ENCODE results near the gene EFHC1. TPM values are rescaled to one million over a fixed set of nuclear protein-coding genes. Genes with fewer than 3 reads are reported as not detected.

EFHC1 gene
- total and polyA plus RNA-seq, 2 experiments from 2014 or later = 17.4 to 18.3 TPM

DNA sequence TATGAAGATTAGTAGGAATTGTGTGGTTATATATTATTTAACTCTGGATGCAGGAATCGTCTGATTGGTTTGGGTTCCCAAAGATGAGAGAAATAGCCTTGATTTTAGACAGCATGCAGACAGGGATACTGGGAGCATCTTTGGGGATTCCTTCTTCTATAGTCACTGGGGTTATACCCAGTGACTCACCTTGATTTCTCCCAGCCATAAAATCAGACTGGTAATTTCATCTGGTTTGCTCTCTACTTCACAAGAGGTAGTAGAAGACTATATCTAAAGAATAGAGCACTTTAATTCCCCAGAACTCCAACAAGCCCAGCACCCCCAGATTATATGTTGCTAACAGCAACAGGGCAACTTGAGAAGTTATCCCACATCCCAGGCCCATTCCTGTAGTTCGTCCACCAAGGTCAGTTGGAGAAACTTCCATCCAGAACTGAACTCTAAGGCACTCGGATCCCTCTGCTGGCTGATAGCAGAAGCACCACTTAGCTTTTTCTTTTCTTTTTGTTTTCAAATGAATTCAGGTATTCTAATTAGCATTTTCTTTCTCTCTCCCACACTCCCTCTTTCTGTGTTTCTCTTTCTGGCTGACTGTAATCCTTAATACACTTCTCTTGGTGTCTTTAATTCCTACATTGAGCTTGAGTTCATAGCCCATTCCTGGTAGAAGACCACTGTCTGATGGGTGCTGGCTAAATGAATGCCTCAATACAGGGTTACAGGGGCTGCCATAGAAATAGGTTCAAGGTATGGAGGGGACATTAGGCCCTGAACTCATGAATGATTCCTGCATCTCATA is 20.4 kb upstream of the EFHC1 start:
- WGBS (ENCODE audit: low lambda C conversion rate, missing lambda C conversion rate) = 33% methylated on average over 3 of the region's 3 CpGs
- H3K9me3 ChIP-seq (ENCODE audit: low read depth) = no peaks in the 10 kb centered on the region
- no peaks in the 10 kb centered on the region for H3K36me3 ChIP-seq (replicated peaks; ENCODE audit: insufficient read depth, low read depth)
- H3K4me3 ChIP-seq = no peak overlapping the region
- H4K20me1 ChIP-seq (ENCODE audit: insufficient read depth, poor library complexity, severe bottlenecking) = no peaks in the 10 kb centered on the region
- H3K79me2 ChIP-seq = peaks cover 41% of the 10 kb centered on the region
- TF ChIP-seq, protein P1, sequence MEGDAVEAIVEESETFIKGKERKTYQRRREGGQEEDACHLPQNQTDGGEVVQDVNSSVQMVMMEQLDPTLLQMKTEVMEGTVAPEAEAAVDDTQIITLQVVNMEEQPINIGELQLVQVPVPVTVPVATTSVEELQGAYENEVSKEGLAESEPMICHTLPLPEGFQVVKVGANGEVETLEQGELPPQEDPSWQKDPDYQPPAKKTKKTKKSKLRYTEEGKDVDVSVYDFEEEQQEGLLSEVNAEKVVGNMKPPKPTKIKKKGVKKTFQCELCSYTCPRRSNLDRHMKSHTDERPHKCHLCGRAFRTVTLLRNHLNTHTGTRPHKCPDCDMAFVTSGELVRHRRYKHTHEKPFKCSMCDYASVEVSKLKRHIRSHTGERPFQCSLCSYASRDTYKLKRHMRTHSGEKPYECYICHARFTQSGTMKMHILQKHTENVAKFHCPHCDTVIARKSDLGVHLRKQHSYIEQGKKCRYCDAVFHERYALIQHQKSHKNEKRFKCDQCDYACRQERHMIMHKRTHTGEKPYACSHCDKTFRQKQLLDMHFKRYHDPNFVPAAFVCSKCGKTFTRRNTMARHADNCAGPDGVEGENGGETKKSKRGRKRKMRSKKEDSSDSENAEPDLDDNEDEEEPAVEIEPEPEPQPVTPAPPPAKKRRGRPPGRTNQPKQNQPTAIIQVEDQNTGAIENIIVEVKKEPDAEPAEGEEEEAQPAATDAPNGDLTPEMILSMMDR (IDR thresholded peaks at IDR 0.05; ENCODE audit: poor library complexity) = peak; percentile 85
- no peak for TF ChIP-seq EZH2 (IDR thresholded peaks at IDR 0.05; ENCODE audit: borderline replicate concordance)
- H3K4me2 ChIP-seq = no peak overlapping the region
- no peaks in the 10 kb centered on the region for H3K4me1 ChIP-seq (ENCODE audit: insufficient read depth)
- H3K27ac ChIP-seq = peak overlapping the region; percentile 42
- peak; percentile 77 for DNase-seq (ENCODE audit: low spot score)
- H2AFZ ChIP-seq = no peak overlapping the region
- H3K9me2 ChIP-seq (replicated peaks; ENCODE audit: insufficient read depth) = no peaks in the 10 kb centered on the region
- no peaks in the 10 kb centered on the region for H3K27me3 ChIP-seq

DNA sequence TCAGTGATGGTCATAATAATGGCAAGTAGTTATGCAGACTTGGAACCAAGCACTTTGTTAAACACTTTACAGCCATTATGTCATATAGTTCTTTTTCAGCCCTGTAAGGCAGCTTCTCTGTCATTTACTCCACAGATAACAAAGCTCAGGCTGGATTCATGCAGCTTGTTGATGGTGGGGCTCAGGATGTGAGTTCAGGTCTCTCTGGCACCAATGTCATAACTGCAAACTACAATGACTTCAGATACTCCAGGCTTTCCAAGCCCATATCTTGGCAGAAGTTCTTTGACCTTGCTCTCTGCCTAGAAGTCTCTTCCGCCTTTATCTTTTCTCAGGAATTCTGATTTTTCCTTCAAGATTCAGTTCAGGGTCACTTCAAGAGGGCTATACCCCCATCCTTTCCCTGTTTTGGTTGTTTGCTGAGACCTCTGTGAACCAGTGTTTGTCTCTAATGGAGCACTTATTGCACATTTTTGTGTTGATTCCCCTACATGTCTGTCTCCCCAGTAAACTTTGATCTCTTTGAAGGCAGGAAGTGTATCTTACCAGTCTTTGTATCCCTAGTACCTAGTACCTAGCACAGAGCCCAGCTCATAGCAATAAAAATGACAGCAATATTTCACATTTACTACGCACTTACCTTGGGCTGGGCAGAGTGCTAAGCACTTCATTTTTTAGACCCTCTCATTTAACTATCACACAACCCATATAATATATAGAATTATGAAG is 19.7 kb upstream of the EFHC1 start:
- Histone ChIP-seq H3K4me2 (no peak overlapping the region), H3K27me3 (no peaks in the 10 kb centered on the region), H3K27ac (peak overlapping the region; percentile 42), H3K4me1 (ENCODE audit: insufficient read depth) (no peaks in the 10 kb centered on the region), H2AFZ (no peak overlapping the region), H3K79me2 (peaks cover 38% of the 10 kb centered on the region), H3K9me2 (replicated peaks; ENCODE audit: insufficient read depth) (no peaks in the 10 kb centered on the region), H3K4me3 (no peak overlapping the region), H4K20me1 (ENCODE audit: insufficient read depth, poor library complexity, severe bottlenecking) (no peaks in the 10 kb centered on the region), H3K36me3 (replicated peaks; ENCODE audit: insufficient read depth, low read depth) (no peaks in the 10 kb centered on the region), H3K9me3 (ENCODE audit: low read depth) (no peaks in the 10 kb centered on the region)
- WGBS (ENCODE audit: low lambda C conversion rate, missing lambda C conversion rate) = 74% methylated on average over 2 of the region's 2 CpGs
- DNase-seq (ENCODE audit: low spot score) = no peak
- TF ChIP-seq, protein P1 (IDR thresholded peaks at IDR 0.05; ENCODE audit: poor library complexity) = no peak
- TF ChIP-seq EZH2 (IDR thresholded peaks at IDR 0.05; ENCODE audit: borderline replicate concordance) (no peak), EZH2phosphoT487 (IDR thresholded peaks at IDR 0.05; ENCODE audit: low read depth, severe bottlenecking, unreplicated experiment) (no peak)

DNA sequence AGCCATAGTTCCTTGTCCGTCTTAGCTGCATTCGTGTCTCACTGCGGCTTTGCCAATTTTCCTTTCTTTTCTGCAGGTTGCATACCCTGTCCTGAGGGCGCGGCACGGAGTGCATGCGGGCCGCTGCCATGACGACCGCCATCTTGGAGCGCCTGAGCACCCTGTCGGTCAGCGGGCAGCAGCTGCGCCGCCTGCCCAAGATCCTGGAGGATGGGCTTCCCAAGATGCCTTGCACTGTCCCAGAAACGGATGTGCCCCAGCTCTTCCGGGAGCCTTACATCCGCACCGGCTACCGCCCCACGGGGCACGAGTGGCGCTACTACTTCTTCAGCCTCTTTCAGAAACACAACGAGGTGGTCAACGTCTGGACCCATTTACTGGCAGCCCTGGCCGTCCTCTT is 17.1 kb upstream of the EFHC1 start:
- no peaks in the 10 kb centered on the region for H3K9me3 ChIP-seq (ENCODE audit: low read depth)

More for the DNA sequence above, 17.1 kb upstream of the EFHC1 start:
- no peak for DNase-seq (ENCODE audit: low spot score)
- Histone ChIP-seq H3K4me3 (no peak overlapping the region), H3K79me2 (peaks cover 24% of the 10 kb centered on the region), H3K27ac (no peak overlapping the region), H3K4me1 (ENCODE audit: insufficient read depth) (no peaks in the 10 kb centered on the region), H3K36me3 (replicated peaks; ENCODE audit: insufficient read depth, low read depth) (no peaks in the 10 kb centered on the region), H4K20me1 (ENCODE audit: insufficient read depth, poor library complexity, severe bottlenecking) (no peaks in the 10 kb centered on the region), H3K27me3 (no peaks in the 10 kb centered on the region), H2AFZ (no peak overlapping the region), H3K4me2 (no peak overlapping the region), H3K9me2 (replicated peaks; ENCODE audit: insufficient read depth) (no peaks in the 10 kb centered on the region)
- 98% methylated on average over 26 of the region's 26 CpGs for WGBS (ENCODE audit: low lambda C conversion rate, missing lambda C conversion rate)
- TF ChIP-seq EZH2phosphoT487 (IDR thresholded peaks at IDR 0.05; ENCODE audit: low read depth, severe bottlenecking, unreplicated experiment) (no peak), EZH2 (IDR thresholded peaks at IDR 0.05; ENCODE audit: borderline replicate concordance) (no peak)
- TF ChIP-seq, protein P1 (IDR thresholded peaks at IDR 0.05; ENCODE audit: poor library complexity) = no peak
